ENCODE data around the gene KLF13.

The KLF13 gene

GRCh38 chr15:31358163-31358562, 31.5 kb downstream of the KLF13 start:
- peaks cover 58% of the 10 kb centered on the region for H3K36me3 Mint-ChIP-seq (ENCODE audit: low read depth)
- H3K27ac Mint-ChIP-seq, result no peak overlapping the region
- H3K4me3 Mint-ChIP-seq, result no peak overlapping the region
- H3K9me3 Mint-ChIP-seq, result no peaks in the 10 kb centered on the region
- H3K27me3 Mint-ChIP-seq, result no peaks in the 10 kb centered on the region
- peaks cover 99% of the 10 kb centered on the region for H3K4me1 Mint-ChIP-seq (ENCODE audit: low read depth)
- intact Hi-C loops (cut with micrococcal nuclease), result no loop called here

GRCh38 chr15:31358957-31359701, 32.5 kb downstream of the KLF13 start:
- H3K36me3 Mint-ChIP-seq (ENCODE audit: low read depth), result peaks cover 61% of the 10 kb centered on the region
- H3K4me3 Mint-ChIP-seq, result no peak overlapping the region

GRCh38 chr15:31359702-31360111, 33.1 kb downstream of the KLF13 start:
- peaks cover 100% of the 10 kb centered on the region for H3K4me1 Mint-ChIP-seq (ENCODE audit: low read depth)
- no peaks in the 10 kb centered on the region for H3K9me3 Mint-ChIP-seq
- peak overlapping the region; percentile 5 for H3K4me3 Mint-ChIP-seq
- H3K27me3 Mint-ChIP-seq, result no peaks in the 10 kb centered on the region
- peak overlapping the region; percentile 61 for H3K27ac Mint-ChIP-seq
- peaks cover 63% of the 10 kb centered on the region for H3K36me3 Mint-ChIP-seq (ENCODE audit: low read depth)
- intact Hi-C loops (cut with micrococcal nuclease), result loop anchor here (5.0 to 10.0 kb wide), 2 partner anchors 38 to 125 kb away; no protein-coding TSS in a partner anchor

More at GRCh38 chr15:31358957-31359701, 32.5 kb downstream of the KLF13 start:
- Mint-ChIP-seq H3K9me3 (no peaks in the 10 kb centered on the region), H3K27ac (peak overlapping the region; percentile 61), H3K27me3 (no peaks in the 10 kb centered on the region), H3K4me1 (ENCODE audit: low read depth) (peaks cover 99% of the 10 kb centered on the region)
- intact Hi-C loops (cut with micrococcal nuclease), result no loop called here

GRCh38 chr15:31360158-31360561, 33.5 kb downstream of the KLF13 start:
- H3K27me3 Mint-ChIP-seq, result no peaks in the 10 kb centered on the region
- H3K4me3 Mint-ChIP-seq, result peak overlapping the region; percentile 18

GRCh38 chr15:31360843-31361763, 34.5 kb downstream of the KLF13 start:
- H3K4me1 Mint-ChIP-seq (ENCODE audit: low read depth), result peaks cover 100% of the 10 kb centered on the region
- peak overlapping the region; percentile 39 for H3K4me3 Mint-ChIP-seq
- intact Hi-C loops (cut with micrococcal nuclease), result loop anchor here (5.0 to 10.0 kb wide), 2 partner anchors 36 to 124 kb away; no protein-coding TSS in a partner anchor
- peak overlapping the region; percentile 61 for H3K27ac Mint-ChIP-seq
- H3K36me3 Mint-ChIP-seq (ENCODE audit: low read depth), result peaks cover 49% of the 10 kb centered on the region
- no peaks in the 10 kb centered on the region for H3K27me3 Mint-ChIP-seq
- H3K9me3 Mint-ChIP-seq, result no peaks in the 10 kb centered on the region

More at GRCh38 chr15:31360158-31360561, 33.5 kb downstream of the KLF13 start:
- H3K36me3 Mint-ChIP-seq (ENCODE audit: low read depth), result peaks cover 59% of the 10 kb centered on the region
- H3K4me1 Mint-ChIP-seq (ENCODE audit: low read depth), result peaks cover 100% of the 10 kb centered on the region
- no peaks in the 10 kb centered on the region for H3K9me3 Mint-ChIP-seq
- peak overlapping the region; percentile 61 for H3K27ac Mint-ChIP-seq
- intact Hi-C loops (cut with micrococcal nuclease), result loop anchor here (5.0 to 10.0 kb wide), 2 partner anchors 37 to 125 kb away; no protein-coding TSS in a partner anchor

GRCh38 chr15:31361764-31362515, 35.3 kb downstream of the KLF13 start:
- H3K36me3 Mint-ChIP-seq (ENCODE audit: low read depth), result peaks cover 42% of the 10 kb centered on the region
- peak overlapping the region; percentile 61 for H3K27ac Mint-ChIP-seq
- H3K9me3 Mint-ChIP-seq, result no peaks in the 10 kb centered on the region
- intact Hi-C loops (cut with micrococcal nuclease), result loop anchor here (5.0 to 10.0 kb wide), 2 partner anchors 35 to 123 kb away; no protein-coding TSS in a partner anchor
- H3K27me3 Mint-ChIP-seq, result no peaks in the 10 kb centered on the region
- H3K4me1 Mint-ChIP-seq (ENCODE audit: low read depth), result peaks cover 100% of the 10 kb centered on the region
- peak overlapping the region; percentile 39 for H3K4me3 Mint-ChIP-seq

- no peak overlapping the region for H3K4me3 Mint-ChIP-seq
- no peaks in the 10 kb centered on the region for H3K27me3 Mint-ChIP-seq
- intact Hi-C loops (cut with micrococcal nuclease), result loop anchor here (5.0 to 10.0 kb wide), 2 partner anchors 34 to 122 kb away; no protein-coding TSS in a partner anchor
- peaks cover 100% of the 10 kb centered on the region for H3K4me1 Mint-ChIP-seq (ENCODE audit: low read depth)
- H3K9me3 Mint-ChIP-seq, result no peaks in the 10 kb centered on the region
- H3K27ac Mint-ChIP-seq, result no peak overlapping the region
- H3K36me3 Mint-ChIP-seq (ENCODE audit: low read depth), result peaks cover 40% of the 10 kb centered on the region
Observed at GRCh38 chr15:31362886-31363285, 36.3 kb downstream of the KLF13 start.

GRCh38 chr15:31364301-31365031, 37.8 kb downstream of the KLF13 start:
- Mint-ChIP-seq H3K27me3 (no peaks in the 10 kb centered on the region), H3K9me3 (no peaks in the 10 kb centered on the region), H3K4me3 (no peak overlapping the region), H3K4me1 (ENCODE audit: low read depth) (peaks cover 100% of the 10 kb centered on the region), H3K27ac (no peak overlapping the region), H3K36me3 (ENCODE audit: low read depth) (peaks cover 31% of the 10 kb centered on the region)
- intact Hi-C loops (cut with micrococcal nuclease), result loop anchor here (5.0 to 10.0 kb wide), 2 partner anchors 33 to 120 kb away; no protein-coding TSS in a partner anchor

- H3K27me3 Mint-ChIP-seq, result no peaks in the 10 kb centered on the region
- H3K4me1 Mint-ChIP-seq (ENCODE audit: low read depth), result peaks cover 100% of the 10 kb centered on the region
- H3K9me3 Mint-ChIP-seq, result no peaks in the 10 kb centered on the region
- intact Hi-C loops (cut with micrococcal nuclease), result loop anchor here (10.0 kb wide), 1 partner anchor 120 kb away; no protein-coding TSS in a partner anchor
- H3K36me3 Mint-ChIP-seq (ENCODE audit: low read depth), result peaks cover 31% of the 10 kb centered on the region
- H3K27ac Mint-ChIP-seq, result peak overlapping the region; percentile 31
- H3K4me3 Mint-ChIP-seq, result no peak overlapping the region
Observed at GRCh38 chr15:31365032-31365654, 38.5 kb downstream of the KLF13 start.

- Mint-ChIP-seq H3K9me3 (no peaks in the 10 kb centered on the region), H3K4me3 (peak overlapping the region; percentile 32), H3K4me1 (ENCODE audit: low read depth) (peaks cover 100% of the 10 kb centered on the region), H3K27ac (peak overlapping the region; percentile 31), H3K27me3 (no peaks in the 10 kb centered on the region), H3K36me3 (ENCODE audit: low read depth) (peaks cover 35% of the 10 kb centered on the region)
- intact Hi-C loops (cut with micrococcal nuclease), result loop anchor here (10.0 kb wide), 1 partner anchor 119 kb away; no protein-coding TSS in a partner anchor
Observed at GRCh38 chr15:31365655-31366127, 39.1 kb downstream of the KLF13 start.

- Mint-ChIP-seq H3K9me3 (no peaks in the 10 kb centered on the region), H3K4me3 (no peak overlapping the region), H3K36me3 (ENCODE audit: low read depth) (peaks cover 41% of the 10 kb centered on the region), H3K4me1 (ENCODE audit: low read depth) (peaks cover 100% of the 10 kb centered on the region), H3K27ac (peak overlapping the region; percentile 31), H3K27me3 (no peaks in the 10 kb centered on the region)
- intact Hi-C loops (cut with micrococcal nuclease), result loop anchor here (10.0 kb wide), 1 partner anchor 119 kb away; no protein-coding TSS in a partner anchor
Observed at GRCh38 chr15:31366169-31366734, 39.6 kb downstream of the KLF13 start.
